ENCODE measurements around the gene FOXP1.

Gene FOXP1

GRCh38 chr3:71062952-71063772 lies 520.4 kb downstream of the FOXP1 start:
- Histone ChIP-seq H3F3A (ENCODE audit: insufficient read depth) (no peaks in the 10 kb centered on the region), H3K4me2 (ENCODE audit: low read depth, low read length, poor library complexity, severe bottlenecking) (no peak overlapping the region), H3K27ac (ENCODE audit: low read depth, low read length) (no peak overlapping the region), H2AFZ (ENCODE audit: low read depth, low read length, severe bottlenecking) (no peak overlapping the region), H4K20me1 (ENCODE audit: low read depth, low read length) (peaks cover 32% of the 10 kb centered on the region), H3K79me2 (ENCODE audit: insufficient read depth, low read length) (0 out of 2 replicates have a peak, but pooled peaks cover 6% of the 10 kb centered on the region), H3K4me3 (ENCODE audit: insufficient read depth, low read length, poor library complexity, severe bottlenecking) (no peak overlapping the region), H3K9ac (ENCODE audit: low read length) (no peak overlapping the region), H3K36me3 (ENCODE audit: low read length) (no peaks in the 10 kb centered on the region), H3K27me3 (ENCODE audit: low read length) (no peaks in the 10 kb centered on the region), H3K9me3 (ENCODE audit: insufficient read depth, low read length) (no peaks in the 10 kb centered on the region), H3K9me2 (replicated peaks; ENCODE audit: insufficient read depth, low read length) (no peaks in the 10 kb centered on the region)
- TF ChIP-seq CTCF (IDR thresholded peaks at IDR 0.05; ENCODE audit: insufficient read depth, low read length, poor library complexity, severe bottlenecking), result no peak
- no peak for TF ChIP-seq EZH2phosphoT487 (conservative IDR thresholded peaks at IDR 0.05; ENCODE audit: low read length)

DNA sequence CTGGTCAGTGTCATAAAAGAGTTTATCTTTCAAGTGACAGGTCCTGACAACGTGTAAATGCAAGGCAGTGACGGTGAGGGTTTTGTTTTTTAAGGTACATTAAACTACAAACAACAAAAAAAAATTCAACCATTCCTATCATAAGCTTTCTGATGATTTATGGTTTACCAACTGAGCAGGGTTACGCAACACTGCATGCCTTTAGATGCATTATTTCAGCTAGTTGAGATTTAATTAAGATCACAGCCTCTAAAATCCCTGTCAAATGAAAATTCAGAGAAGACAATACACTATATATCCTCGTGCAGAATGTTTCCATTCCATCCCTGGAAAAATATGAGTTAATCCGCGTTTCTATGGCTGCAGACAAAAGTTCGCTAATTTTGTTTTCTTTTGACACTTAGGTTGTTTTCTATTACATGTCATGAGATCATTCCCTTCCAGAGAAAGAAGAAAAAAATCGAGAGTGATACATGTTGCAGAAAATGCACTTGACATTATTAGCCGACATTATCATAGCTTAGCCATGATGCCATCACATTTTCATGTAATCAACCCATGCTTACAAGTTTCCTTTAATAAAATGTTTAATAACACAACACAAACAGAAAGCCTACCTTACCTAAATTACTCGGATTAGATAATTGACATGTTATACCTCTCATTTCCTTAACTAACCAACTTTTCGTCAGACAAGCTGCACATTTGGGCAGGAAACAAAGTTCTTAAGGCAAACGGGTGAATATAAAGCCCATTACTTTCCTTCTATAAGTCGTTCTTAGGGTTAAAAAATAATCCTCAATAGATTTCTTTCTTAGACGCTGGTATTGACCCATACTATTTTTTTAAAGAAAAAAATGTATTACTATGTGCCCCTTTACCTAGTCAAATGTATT lies 521.2 kb downstream of the FOXP1 start:
- Histone ChIP-seq H3K4me3 (ENCODE audit: insufficient read depth, low read length, poor library complexity, severe bottlenecking) (no peak overlapping the region), H3K4me2 (ENCODE audit: low read depth, low read length, poor library complexity, severe bottlenecking) (no peak overlapping the region), H2AFZ (ENCODE audit: low read depth, low read length, severe bottlenecking) (no peak overlapping the region), H3K9me2 (replicated peaks; ENCODE audit: insufficient read depth, low read length) (no peaks in the 10 kb centered on the region), H3F3A (ENCODE audit: insufficient read depth) (no peaks in the 10 kb centered on the region), H3K9ac (ENCODE audit: low read length) (no peak overlapping the region), H3K27ac (ENCODE audit: low read depth, low read length) (no peak overlapping the region), H3K36me3 (ENCODE audit: low read length) (no peaks in the 10 kb centered on the region), H3K79me2 (ENCODE audit: insufficient read depth, low read length) (0 out of 2 replicates have a peak, but pooled peaks cover 6% of the 10 kb centered on the region), H4K20me1 (ENCODE audit: low read depth, low read length) (peaks cover 36% of the 10 kb centered on the region), H3K27me3 (ENCODE audit: low read length) (no peaks in the 10 kb centered on the region), H3K9me3 (ENCODE audit: insufficient read depth, low read length) (no peaks in the 10 kb centered on the region)
- TF ChIP-seq EZH2phosphoT487 (conservative IDR thresholded peaks at IDR 0.05; ENCODE audit: low read length), result no peak
- TF ChIP-seq CTCF (IDR thresholded peaks at IDR 0.05; ENCODE audit: insufficient read depth, low read length, poor library complexity, severe bottlenecking), result no peak

DNA sequence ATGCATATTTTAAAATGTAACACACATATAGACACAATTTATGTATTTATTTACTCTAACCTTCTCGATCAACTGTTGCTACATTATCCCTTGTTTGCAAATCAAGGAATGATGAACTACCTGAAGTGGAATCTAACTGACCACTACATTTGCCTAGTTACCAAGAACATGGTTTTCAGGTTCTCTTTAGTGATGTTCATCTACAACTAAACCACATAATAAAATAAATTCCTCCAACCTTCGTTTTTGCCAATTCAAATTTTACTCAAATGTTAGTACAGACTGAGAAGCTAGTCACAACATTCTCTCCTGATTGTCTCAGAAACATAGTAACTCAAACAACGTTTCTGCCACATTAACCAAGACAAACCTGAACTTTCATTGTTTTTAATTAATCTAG lies 521.9 kb downstream of the FOXP1 start:
- Histone ChIP-seq H3F3A (ENCODE audit: insufficient read depth) (no peaks in the 10 kb centered on the region), H3K27me3 (ENCODE audit: low read length) (no peaks in the 10 kb centered on the region), H3K36me3 (ENCODE audit: low read length) (no peaks in the 10 kb centered on the region), H3K4me3 (ENCODE audit: insufficient read depth, low read length, poor library complexity, severe bottlenecking) (no peak overlapping the region), H3K27ac (ENCODE audit: low read depth, low read length) (no peak overlapping the region), H3K9me3 (ENCODE audit: insufficient read depth, low read length) (no peaks in the 10 kb centered on the region), H3K9me2 (replicated peaks; ENCODE audit: insufficient read depth, low read length) (no peaks in the 10 kb centered on the region), H4K20me1 (ENCODE audit: low read depth, low read length) (peaks cover 36% of the 10 kb centered on the region), H3K9ac (ENCODE audit: low read length) (no peak overlapping the region), H2AFZ (ENCODE audit: low read depth, low read length, severe bottlenecking) (no peak overlapping the region), H3K79me2 (ENCODE audit: insufficient read depth, low read length) (0 out of 2 replicates have a peak, but pooled peaks cover 6% of the 10 kb centered on the region), H3K4me2 (ENCODE audit: low read depth, low read length, poor library complexity, severe bottlenecking) (no peak overlapping the region)
- TF ChIP-seq CTCF (IDR thresholded peaks at IDR 0.05; ENCODE audit: insufficient read depth, low read length, poor library complexity, severe bottlenecking), result no peak
- TF ChIP-seq EZH2phosphoT487 (conservative IDR thresholded peaks at IDR 0.05; ENCODE audit: low read length), result no peak

Data from SU-DHL-6 (cell line).